Cardiac muscle cell (in vitro differentiated cells and primary cell): ENCODE measurements around the gene ACTA2. TPM values are rescaled to one million over a fixed set of nuclear protein-coding genes. Genes with fewer than 3 reads are reported as not detected.

Experiments
- DNase-seq, 2 donors: peaks; one replicate each; pipeline versions ENCODE4 v3.0.0 to v3.0.0-alpha.2; 2010 to 2017; ENCODE audit warnings: low read depth in 1 of 2, low spot score in 1 of 2
- H3K27ac ChIP-seq: fragments of 200-600 bp; sonication (generic); 2 replicates; pipeline ENCODE4 v1.5.1; 2016
- H3K27me3 ChIP-seq: fragments of 200-600 bp; sonication (generic); 2 replicates; pipeline ENCODE4 v1.6.0; 2016; ENCODE audit warnings: control low read depth
- H3K36me3 ChIP-seq: fragments of 200-600 bp; sonication (generic); 2 replicates; pipeline ENCODE4 v1.5.1; 2016; ENCODE audit warnings: control low read depth
- H3K4me1 ChIP-seq: fragments of 200-600 bp; sonication (generic); 2 replicates; pipeline ENCODE4 v1.8.1; 2017; ENCODE audit warnings: low read depth, mild to moderate bottlenecking, mixed run types
- H3K4me3 ChIP-seq: fragments of 200-600 bp; sonication (generic); 2 replicates; pipeline ENCODE4 v1.5.1; 2016; ENCODE audit warnings: mild to moderate bottlenecking
- H3K9me3 ChIP-seq: fragments of 200-600 bp; sonication (generic); 2 replicates; pipeline ENCODE4 v1.5.1; 2017; ENCODE audit warnings: low read depth, mild to moderate bottlenecking, control low read depth
- CTCF ChIP-seq: IDR thresholded peaks from 2 replicates; pipeline ENCODE4 v1.5.1; 2012; ENCODE audit warnings: low read depth, mild to moderate bottlenecking, low read length
- polyA plus RNA-seq: library from polyadenylated mRNA; unstranded; fragments of >200 nt; fragmentation: Nextera tagmentation; extraction: Ambion mirVana; gene quantifications from 2 replicates; pipeline ENCODE4 v1.2.1, GENCODE V29; 2016
- total RNA-seq: library from RNA; depleted of rRNA; stranded (reverse); fragments of >200 nt; gene quantifications from 2 replicates; pipeline ENCODE4 v1.2.3, GENCODE V29; 2016

Gene ACTA2
- total and polyA plus RNA-seq, 2 experiments from 2014 or later = 405 to 2,064 TPM

- Histone ChIP-seq H3K4me3 (no peak overlapping the region), H3K9me3 (no peaks in the 10 kb centered on the region), H3K4me1 (no peaks in the 10 kb centered on the region), H3K27ac (no peak overlapping the region), H3K36me3 (no peaks in the 10 kb centered on the region), H3K27me3 (no peaks in the 10 kb centered on the region)
- no peak for DNase-seq
- no peak for TF ChIP-seq CTCF
Observed at GRCh38 chr10:88927416-88927690, 25.2 kb downstream of the ACTA2 start.

GRCh38 chr10:88926566-88927415 lies 25.8 kb downstream of the ACTA2 start:
- no peak for TF ChIP-seq CTCF
- peak in 1 of 2 donors; percentile 96 for DNase-seq
- Histone ChIP-seq H3K27ac (no peak overlapping the region), H3K9me3 (no peaks in the 10 kb centered on the region), H3K27me3 (no peaks in the 10 kb centered on the region), H3K4me3 (no peak overlapping the region), H3K4me1 (no peaks in the 10 kb centered on the region), H3K36me3 (no peaks in the 10 kb centered on the region)

- Histone ChIP-seq H3K9me3 (no peaks in the 10 kb centered on the region), H3K36me3 (no peaks in the 10 kb centered on the region), H3K4me3 (no peak overlapping the region), H3K27me3 (no peaks in the 10 kb centered on the region), H3K27ac (no peak overlapping the region), H3K4me1 (peaks cover 11% of the 10 kb centered on the region)
- no peak for DNase-seq
- no peak for TF ChIP-seq CTCF
Observed at GRCh38 chr10:88923520-88923919, 29.1 kb downstream of the ACTA2 start.

GRCh38 chr10:88922041-88922440 lies 30.5 kb downstream of the ACTA2 start:
- DNase-seq = no peak
- no peak overlapping the region for H3K4me3 ChIP-seq
- H3K4me1 ChIP-seq = peaks cover 11% of the 10 kb centered on the region
- H3K9me3 ChIP-seq = no peaks in the 10 kb centered on the region
- no peak overlapping the region for H3K27ac ChIP-seq
- TF ChIP-seq CTCF = no peak
- H3K36me3 ChIP-seq = no peaks in the 10 kb centered on the region
- H3K27me3 ChIP-seq = no peaks in the 10 kb centered on the region

DNA sequence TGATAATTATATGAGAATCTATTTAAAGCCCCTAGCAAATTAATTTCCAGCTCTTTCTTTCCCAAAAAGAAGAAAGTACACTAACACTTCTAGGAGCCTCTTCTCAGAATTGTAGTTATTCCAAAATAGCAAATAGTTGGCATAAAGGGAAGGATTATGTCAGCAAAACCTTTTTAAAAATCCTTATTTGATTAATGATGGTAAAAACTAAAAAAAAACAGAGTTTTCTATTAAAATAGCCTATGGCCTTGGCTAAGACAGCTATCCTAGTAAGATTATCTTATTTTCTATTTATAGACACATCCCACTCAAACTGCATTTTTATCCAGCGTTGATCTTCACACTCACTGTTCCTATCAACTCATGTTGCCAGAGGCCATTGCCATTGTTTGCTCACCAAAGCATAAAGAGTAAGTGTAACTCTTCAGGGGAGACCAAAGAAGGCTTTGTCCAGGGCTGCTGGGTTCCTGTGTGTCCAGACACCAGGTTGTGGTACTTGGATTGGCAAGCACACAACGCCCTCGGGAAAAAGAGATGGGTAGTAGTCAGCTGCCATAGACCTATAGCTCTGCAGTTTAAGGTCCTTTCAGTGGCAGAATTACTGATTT lies 31.5 kb downstream of the ACTA2 start:
- Histone ChIP-seq H3K27me3 (no peaks in the 10 kb centered on the region), H3K4me1 (peaks cover 11% of the 10 kb centered on the region), H3K4me3 (no peak overlapping the region), H3K36me3 (no peaks in the 10 kb centered on the region), H3K27ac (no peak overlapping the region), H3K9me3 (no peaks in the 10 kb centered on the region)
- DNase-seq = no peak
- no peak for TF ChIP-seq CTCF
